Spinal cord (tissue), 10 donors: ENCODE results near the gene MOB3A. TPM values are rescaled to one million over a fixed set of nuclear protein-coding genes. Genes with fewer than 3 reads are reported as not detected.

Source experiments
- DNase-seq, 6 donors: peaks; one replicate each; pipeline versions ENCODE4 v3.0.0 to v3.0.0-alpha.2; 2013 to 2015; ENCODE audit warnings: low spot score in 6 of 6, low read depth in 4 of 6
- H3K27ac ChIP-seq: one replicate; pipeline ENCODE4 v1.5.1; 2013; ENCODE audit warnings: low read depth, low read length, control low read depth
- H3K27me3 ChIP-seq: one replicate; pipeline ENCODE4 v1.6.1; 2013; ENCODE audit warnings: low read length; ENCODE audit not compliant: control insufficient read depth, insufficient read depth
- H3K36me3 ChIP-seq: one replicate; pipeline ENCODE4 v1.6.1; 2013; ENCODE audit warnings: low read length; ENCODE audit not compliant: control insufficient read depth, insufficient read depth
- H3K4me1 ChIP-seq: one replicate; pipeline ENCODE4 v1.6.1; 2013; ENCODE audit warnings: low read length; ENCODE audit not compliant: control insufficient read depth, insufficient read depth
- H3K4me3 ChIP-seq: one replicate; pipeline ENCODE4 v1.5.1; 2013; ENCODE audit warnings: low read depth, low read length, control low read depth
- H3K9me3 ChIP-seq: one replicate; pipeline ENCODE4 v1.6.1; 2013; ENCODE audit warnings: low read length; ENCODE audit not compliant: control insufficient read depth, insufficient read depth
- WGBS: methylation state at CpG from one replicate; pipeline ENCODE4 v1.1.5; 2013; ENCODE audit warnings: missing lambda C conversion rate; ENCODE audit not compliant: insufficient coverage; 5-methylcytosine and 5-hydroxymethylcytosine counted together
- polyA plus RNA-seq, 2 donors: library from polyadenylated mRNA; unstranded; fragments of 120-200 nt; gene quantifications; one replicate each; pipeline ENCODE4 v1.2.1, GENCODE V29; 2013; ENCODE audit not compliant: insufficient read length in 2 of 2
- total RNA-seq, 2 donors: library from RNA; depleted of rRNA in 1 of 2; stranded (reverse); fragments of 120-200 nt in 1 of 2; fragments of >200 nt in 1 of 2; gene quantifications; one replicate each; pipeline versions ENCODE4 v1.2.3 to v1.2.4, GENCODE V29; 2013 to 2014
- donor health status: healthy.

Gene MOB3A
- total and polyA plus RNA-seq, 4 donors = 13.3 to 39.4 (median 22.9) TPM

- Histone ChIP-seq H3K4me3 (peak overlapping the region; percentile 74), H3K9me3 (no peaks in the 10 kb centered on the region), H3K4me1 (peaks cover 61% of the 10 kb centered on the region), H3K27ac (peak overlapping the region; percentile 61), H3K27me3 (no peaks in the 10 kb centered on the region), H3K36me3 (peaks cover 56% of the 10 kb centered on the region)
- peak in 1 of 6 donors; percentile 52 for DNase-seq
- 64% methylated on average over 27 of the region's 27 CpGs for WGBS
These were observed 47.0 kb downstream of the MOB3A start for GRCh38 chr19:2048959-2049740.

GRCh38 chr19:2048104-2048958, 47.8 kb downstream of the MOB3A start:
- peak overlapping the region; percentile 74 for H3K4me3 ChIP-seq
- peaks cover 65% of the 10 kb centered on the region for H3K4me1 ChIP-seq
- peaks cover 63% of the 10 kb centered on the region for H3K36me3 ChIP-seq
- no peak overlapping the region for H3K27ac ChIP-seq
- H3K27me3 ChIP-seq = no peaks in the 10 kb centered on the region
- DNase-seq = no peak
- no peaks in the 10 kb centered on the region for H3K9me3 ChIP-seq
- WGBS = 79% methylated on average over 15 of the region's 17 CpGs

GRCh38 chr19:2047449-2048103, 48.5 kb downstream of the MOB3A start:
- 84% methylated on average over 22 of the region's 22 CpGs for WGBS
- Histone ChIP-seq H3K4me3 (no peak overlapping the region), H3K4me1 (peaks cover 72% of the 10 kb centered on the region)

GRCh38 chr19:2047076-2047448, 49.1 kb downstream of the MOB3A start:
- 91% methylated on average over 4 of the region's 6 CpGs for WGBS
- Histone ChIP-seq H3K9me3 (no peaks in the 10 kb centered on the region), H3K27me3 (no peaks in the 10 kb centered on the region), H3K4me1 (peaks cover 74% of the 10 kb centered on the region), H3K4me3 (no peak overlapping the region), H3K36me3 (peaks cover 75% of the 10 kb centered on the region), H3K27ac (no peak overlapping the region)
- DNase-seq = no peak

More at GRCh38 chr19:2047449-2048103, 48.5 kb downstream of the MOB3A start:
- Histone ChIP-seq H3K27ac (no peak overlapping the region), H3K9me3 (no peaks in the 10 kb centered on the region), H3K36me3 (peaks cover 70% of the 10 kb centered on the region), H3K27me3 (no peaks in the 10 kb centered on the region)
- no peak for DNase-seq

- Histone ChIP-seq H3K4me3 (no peak overlapping the region), H3K4me1 (peaks cover 72% of the 10 kb centered on the region), H3K36me3 (peaks cover 81% of the 10 kb centered on the region)
These were observed 49.8 kb downstream of the MOB3A start for GRCh38 chr19:2046046-2046907.

GRCh38 chr19:2045501-2046045, 50.6 kb downstream of the MOB3A start:
- peaks cover 79% of the 10 kb centered on the region for H3K4me1 ChIP-seq
- H3K27me3 ChIP-seq = no peaks in the 10 kb centered on the region
- 82% methylated on average over 11 of the region's 14 CpGs for WGBS
- H3K4me3 ChIP-seq = no peak overlapping the region
- peaks cover 88% of the 10 kb centered on the region for H3K36me3 ChIP-seq
- H3K9me3 ChIP-seq = no peaks in the 10 kb centered on the region
- DNase-seq = no peak
- no peak overlapping the region for H3K27ac ChIP-seq

More at GRCh38 chr19:2046046-2046907, 49.8 kb downstream of the MOB3A start:
- DNase-seq = no peak
- Histone ChIP-seq H3K27me3 (no peaks in the 10 kb centered on the region), H3K27ac (no peak overlapping the region), H3K9me3 (no peaks in the 10 kb centered on the region)
- 92% methylated on average over 46 of the region's 50 CpGs for WGBS

- H3K4me1 ChIP-seq = peaks cover 77% of the 10 kb centered on the region
- no peak overlapping the region for H3K27ac ChIP-seq
- 91% methylated on average over 18 of the region's 18 CpGs for WGBS
- H3K9me3 ChIP-seq = no peaks in the 10 kb centered on the region
- H3K27me3 ChIP-seq = no peaks in the 10 kb centered on the region
- peaks cover 95% of the 10 kb centered on the region for H3K36me3 ChIP-seq
- DNase-seq = no peak
- no peak overlapping the region for H3K4me3 ChIP-seq
These were observed 51.2 kb downstream of the MOB3A start for GRCh38 chr19:2044709-2045500.

GRCh38 chr19:2043961-2044708, 52.0 kb downstream of the MOB3A start:
- no peaks in the 10 kb centered on the region for H3K9me3 ChIP-seq
- no peak overlapping the region for H3K4me3 ChIP-seq
- no peak for DNase-seq
- H3K27ac ChIP-seq = no peak overlapping the region
- 85% methylated on average over 10 of the region's 11 CpGs for WGBS
- no peaks in the 10 kb centered on the region for H3K27me3 ChIP-seq
- H3K4me1 ChIP-seq = peaks cover 73% of the 10 kb centered on the region
- H3K36me3 ChIP-seq = peaks cover 96% of the 10 kb centered on the region
